ENCODE data around the gene CCDC33. TPM values are rescaled to one million over a fixed set of nuclear protein-coding genes. Genes with fewer than 3 reads are reported as not detected.

Gene CCDC33
- total and polyA plus RNA-seq, 12 donors: not detected

DNA sequence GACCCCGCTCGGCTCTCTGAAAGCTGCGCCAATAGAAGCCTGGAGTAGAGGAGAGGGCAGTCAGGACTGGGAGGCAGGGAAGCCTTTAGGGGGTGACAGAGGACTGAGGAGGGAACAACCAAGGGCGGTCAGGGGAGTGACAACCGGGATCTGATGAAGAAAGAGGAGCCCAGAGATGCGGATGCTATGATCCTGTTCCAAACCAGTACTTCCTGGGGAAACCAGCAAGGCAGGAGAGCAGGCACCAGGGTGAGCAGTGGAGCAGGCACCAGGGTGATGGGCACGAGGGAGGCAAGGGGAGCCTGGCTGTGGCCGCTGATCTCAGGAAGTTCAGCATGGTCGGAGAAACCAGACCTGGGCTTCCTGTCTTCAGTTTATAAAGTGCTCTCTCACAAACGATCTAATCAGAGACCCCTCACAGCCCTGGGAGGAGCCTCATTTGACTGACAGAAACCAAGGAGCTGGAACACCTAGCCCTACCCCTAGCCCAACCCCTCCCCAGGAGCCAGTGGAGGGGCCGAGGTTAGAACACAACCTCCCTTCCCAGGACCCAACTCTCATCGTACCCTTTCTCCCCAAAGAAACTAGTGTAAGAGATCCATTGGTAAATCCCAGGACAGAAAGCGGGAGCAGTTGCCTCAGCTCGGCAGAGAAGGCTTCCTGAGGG lies 34.9 kb downstream of the CCDC33 start:
- Histone ChIP-seq H3K36me3 (no peaks in the 10 kb centered on the region), H3K4me3 (no peak overlapping the region), H3K4me1 (no peaks in the 10 kb centered on the region), H3K27me3 (peaks cover 0 to 56% (median 16%) of the 10 kb centered on the region in 7 donors), H3K27ac (no peak overlapping the region), H3K9me3 (no peaks in the 10 kb centered on the region)
- TF ChIP-seq, protein P1, sequence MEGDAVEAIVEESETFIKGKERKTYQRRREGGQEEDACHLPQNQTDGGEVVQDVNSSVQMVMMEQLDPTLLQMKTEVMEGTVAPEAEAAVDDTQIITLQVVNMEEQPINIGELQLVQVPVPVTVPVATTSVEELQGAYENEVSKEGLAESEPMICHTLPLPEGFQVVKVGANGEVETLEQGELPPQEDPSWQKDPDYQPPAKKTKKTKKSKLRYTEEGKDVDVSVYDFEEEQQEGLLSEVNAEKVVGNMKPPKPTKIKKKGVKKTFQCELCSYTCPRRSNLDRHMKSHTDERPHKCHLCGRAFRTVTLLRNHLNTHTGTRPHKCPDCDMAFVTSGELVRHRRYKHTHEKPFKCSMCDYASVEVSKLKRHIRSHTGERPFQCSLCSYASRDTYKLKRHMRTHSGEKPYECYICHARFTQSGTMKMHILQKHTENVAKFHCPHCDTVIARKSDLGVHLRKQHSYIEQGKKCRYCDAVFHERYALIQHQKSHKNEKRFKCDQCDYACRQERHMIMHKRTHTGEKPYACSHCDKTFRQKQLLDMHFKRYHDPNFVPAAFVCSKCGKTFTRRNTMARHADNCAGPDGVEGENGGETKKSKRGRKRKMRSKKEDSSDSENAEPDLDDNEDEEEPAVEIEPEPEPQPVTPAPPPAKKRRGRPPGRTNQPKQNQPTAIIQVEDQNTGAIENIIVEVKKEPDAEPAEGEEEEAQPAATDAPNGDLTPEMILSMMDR (IDR thresholded peaks at IDR 0.05): no peak
- no peak for ATAC-seq
- no peak for DNase-seq
- 36 to 38% methylated on average over 14 of the region's 14 CpGs for WGBS, 2 donors
- intact Hi-C loops (cut with DNase I): no loop called here

DNA sequence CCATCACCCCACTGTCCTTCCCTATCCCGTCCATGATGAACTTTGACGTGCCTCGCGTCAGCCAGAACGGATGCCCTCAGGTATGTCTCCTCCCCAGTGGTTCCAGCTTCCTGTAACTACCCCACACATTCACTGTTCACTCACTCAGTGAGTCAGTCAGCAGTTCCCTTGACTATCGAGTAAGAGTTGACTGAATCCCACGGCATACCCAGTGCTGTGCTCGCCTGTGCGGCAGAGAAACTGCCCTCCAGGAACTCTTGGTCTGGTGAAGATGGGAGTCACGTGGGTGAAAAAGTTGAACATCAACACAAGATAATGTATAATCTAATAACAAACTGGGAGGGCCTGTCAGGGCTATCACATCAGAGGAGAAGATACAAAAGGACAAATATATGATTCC lies 36.7 kb downstream of the CCDC33 start:
- H3K36me3 ChIP-seq: no peaks in the 10 kb centered on the region
- no peaks in the 10 kb centered on the region for H3K9me3 ChIP-seq
- intact Hi-C loops (cut with DNase I): no loop called here
- WGBS, 2 donors: 81 to 88% methylated on average over 10 of the region's 10 CpGs
- DNase-seq (no peak), ATAC-seq (no peak)
- H3K27ac ChIP-seq: no peak overlapping the region
- no peak overlapping the region for H3K4me3 ChIP-seq
- TF ChIP-seq, protein P1 (IDR thresholded peaks at IDR 0.05): no peak
- H3K4me1 ChIP-seq: no peaks in the 10 kb centered on the region
- peaks cover 0 to 44% (median 16%) of the 10 kb centered on the region in 7 donors for H3K27me3 ChIP-seq

DNA sequence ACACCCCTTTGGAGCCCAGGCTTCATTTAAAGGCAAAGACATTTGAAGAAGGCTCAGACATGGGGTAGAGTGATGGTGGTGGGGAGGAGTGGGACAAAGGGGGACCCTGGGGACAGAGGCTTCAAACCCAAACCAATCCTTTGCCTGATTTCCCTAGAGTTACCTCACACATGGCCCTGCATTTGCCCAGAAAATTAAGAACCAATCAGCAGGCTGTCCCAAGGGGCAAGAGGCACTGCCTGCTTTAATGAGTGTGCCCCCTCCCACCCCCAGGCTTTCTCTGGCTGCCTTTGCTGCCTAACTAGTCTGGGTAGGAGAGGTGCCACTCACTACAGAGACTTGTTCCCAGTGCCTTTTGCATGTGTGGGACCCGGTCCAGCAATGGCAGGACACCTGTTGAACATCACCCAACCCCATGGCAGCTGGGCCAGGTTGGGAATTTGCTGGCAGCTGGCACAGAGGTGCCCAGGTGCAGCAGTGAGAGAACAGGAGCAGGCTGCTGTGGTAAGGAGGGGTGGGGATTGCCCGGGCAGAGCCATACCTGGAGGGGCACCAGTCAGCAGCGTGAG lies 38.4 kb downstream of the CCDC33 start:
- Histone ChIP-seq H3K27ac (no peak overlapping the region), H3K9me3 (no peaks in the 10 kb centered on the region), H3K4me1 (no peaks in the 10 kb centered on the region), H3K4me3 (no peak overlapping the region), H3K36me3 (no peaks in the 10 kb centered on the region), H3K27me3 (peaks cover 0 to 31% (median 12%) of the 10 kb centered on the region in 7 donors)
- intact Hi-C loops (cut with DNase I): no loop called here
- ATAC-seq: no peak
- TF ChIP-seq, protein P1 (IDR thresholded peaks at IDR 0.05): no peak
- 72 to 75% methylated on average over 3 of the region's 3 CpGs for WGBS, 2 donors
- DNase-seq: no peak

DNA sequence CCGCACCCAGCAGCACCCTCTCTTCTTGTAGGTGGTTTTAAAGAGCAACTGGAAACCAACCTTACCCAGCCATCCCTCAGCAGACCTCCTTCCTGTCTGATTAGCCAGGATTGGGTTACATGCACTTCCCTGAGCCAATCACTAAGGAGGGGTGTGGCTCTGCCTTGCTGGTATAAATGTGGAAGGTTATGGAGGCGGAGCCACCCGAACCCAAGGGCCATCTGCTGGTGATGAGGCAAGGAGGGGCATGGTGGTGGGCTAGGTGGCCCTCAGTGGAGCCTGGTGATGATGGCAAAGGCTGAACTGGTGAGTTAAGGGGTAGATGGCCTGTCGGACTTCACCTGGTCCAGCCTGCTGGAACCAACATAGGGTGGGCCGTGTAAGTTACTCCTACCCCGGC lies 39.8 kb downstream of the CCDC33 start:
- H3K36me3 ChIP-seq: no peaks in the 10 kb centered on the region
- no peak for DNase-seq
- H3K4me3 ChIP-seq: no peak overlapping the region
- no peaks in the 10 kb centered on the region for H3K4me1 ChIP-seq
- peaks cover 0 to 29% (median 19%) of the 10 kb centered on the region in 7 donors for H3K27me3 ChIP-seq
- TF ChIP-seq, protein P1 (IDR thresholded peaks at IDR 0.05): no peak
- WGBS, 2 donors: 90 to 94% methylated on average over 6 of the region's 6 CpGs
- no peaks in the 10 kb centered on the region for H3K9me3 ChIP-seq
- H3K27ac ChIP-seq: no peak overlapping the region
- intact Hi-C loops (cut with DNase I): no loop called here
- ATAC-seq: no peak

Data from heart right ventricle (tissue), 16 donors.